PC-9 (cell line): Measurements from ENCODE around the gene VANGL1.

ENCODE experiments used
- CTCF ChIP-seq: fragments of 200-600 bp; sonication (generic); conservative IDR thresholded peaks from 2 replicates; pipeline ENCODE4 v1.6.1; 2017; ENCODE audit warnings: mixed run types, antibody characterized with exemption, mild to moderate bottlenecking, moderate library complexity
- EZH2 ChIP-seq: fragments of 200-600 bp; sonication (generic); IDR thresholded peaks from 2 replicates; pipeline ENCODE4 v1.8.0; 2017; ENCODE audit warnings: antibody characterized with exemption, low read depth

- TF ChIP-seq CTCF (no peak), EZH2 (no peak)
Observed at GRCh38 chr1:115682792-115683191, 41.0 kb downstream of the VANGL1 start.
